Raji (cell line): ENCODE results near the gene LPAR3.

Source experiments
- POLR2A ChIP-seq: IDR thresholded peaks from 2 replicates; pipeline ENCODE4 v1.6.1; 2011; ENCODE audit warnings: low read depth, low read length, control low read depth; ENCODE audit not compliant: insufficient read depth

LPAR3 gene

GRCh38 chr1:84776639-84777038, 116.4 kb downstream of the LPAR3 start:
- TF ChIP-seq POLR2A, result no peak

GRCh38 chr1:84775535-84775920, 117.5 kb downstream of the LPAR3 start:
- TF ChIP-seq POLR2A, result no peak

DNA sequence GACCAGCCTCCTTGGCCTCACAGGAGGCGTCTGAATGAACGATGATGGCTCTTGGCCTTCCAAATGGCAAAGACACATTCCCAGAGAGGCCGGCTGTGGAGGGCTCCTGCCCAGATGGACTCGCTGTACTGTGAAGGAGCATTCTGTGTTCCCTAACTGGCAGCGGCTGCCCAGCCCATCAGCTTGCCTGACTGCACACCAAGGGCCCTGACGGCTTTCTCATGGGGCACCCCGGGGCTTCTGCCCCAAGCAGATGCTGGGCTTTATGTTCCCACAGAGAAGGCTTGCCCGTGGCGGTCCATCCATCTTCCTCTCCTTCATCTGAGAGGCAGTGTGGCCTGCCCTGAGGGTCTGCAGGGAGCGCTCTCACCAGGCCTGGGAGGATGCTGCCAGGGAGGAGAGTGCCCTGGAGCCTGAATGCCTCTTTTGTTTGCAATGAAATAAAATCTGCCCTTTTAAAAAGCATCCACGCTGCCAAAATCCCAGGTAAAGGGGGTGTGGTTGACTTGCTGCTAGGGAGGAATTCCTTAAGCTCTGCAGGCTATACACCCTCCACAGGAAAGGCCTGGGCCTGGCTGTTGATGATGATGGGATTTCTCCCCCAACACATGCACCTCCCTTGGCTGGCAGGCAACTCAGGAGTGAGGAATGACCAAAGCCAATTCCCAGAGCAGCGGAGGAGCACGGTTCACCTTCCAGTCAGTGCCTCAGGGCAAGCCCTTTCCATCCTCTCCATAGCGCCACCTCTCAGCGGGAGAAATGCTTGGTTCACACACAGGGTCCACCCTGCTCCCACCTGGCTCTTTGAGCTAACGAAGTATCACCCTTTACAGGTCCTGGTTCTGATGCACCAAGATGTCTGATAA, 118.1 kb downstream of the LPAR3 start:
- no peak for TF ChIP-seq POLR2A

DNA sequence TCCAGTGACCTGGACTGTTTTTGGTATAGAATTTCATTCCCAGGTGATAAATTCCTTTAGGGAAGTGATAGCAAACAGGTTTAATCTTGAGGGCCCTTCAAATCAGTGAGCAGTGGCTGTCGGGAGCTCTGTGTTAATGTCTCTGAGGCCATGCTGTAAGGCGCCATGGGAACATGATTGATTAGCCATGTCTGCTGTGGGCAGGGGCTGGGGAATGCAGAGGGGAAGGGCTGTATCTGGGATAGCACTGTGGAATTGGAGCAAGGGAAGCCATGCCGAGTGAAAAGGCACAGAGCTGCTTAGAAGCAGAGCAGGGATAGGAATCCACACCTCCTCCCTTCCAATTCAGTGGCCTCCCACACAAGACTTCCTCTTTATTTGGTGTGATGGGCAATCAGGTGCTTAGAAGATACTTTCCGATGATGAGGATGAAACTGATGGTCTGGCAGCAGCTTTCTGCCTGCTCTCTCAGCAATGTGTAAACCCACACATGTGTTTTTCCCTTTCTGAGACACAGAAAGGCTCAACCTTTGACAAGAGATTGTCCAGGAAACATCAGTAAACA, 119.0 kb downstream of the LPAR3 start:
- no peak for TF ChIP-seq POLR2A

- no peak for TF ChIP-seq POLR2A
These were observed 119.8 kb downstream of the LPAR3 start for GRCh38 chr1:84773195-84773594.

- no peak for TF ChIP-seq POLR2A
These were observed 120.5 kb downstream of the LPAR3 start for GRCh38 chr1:84772428-84772943.

DNA sequence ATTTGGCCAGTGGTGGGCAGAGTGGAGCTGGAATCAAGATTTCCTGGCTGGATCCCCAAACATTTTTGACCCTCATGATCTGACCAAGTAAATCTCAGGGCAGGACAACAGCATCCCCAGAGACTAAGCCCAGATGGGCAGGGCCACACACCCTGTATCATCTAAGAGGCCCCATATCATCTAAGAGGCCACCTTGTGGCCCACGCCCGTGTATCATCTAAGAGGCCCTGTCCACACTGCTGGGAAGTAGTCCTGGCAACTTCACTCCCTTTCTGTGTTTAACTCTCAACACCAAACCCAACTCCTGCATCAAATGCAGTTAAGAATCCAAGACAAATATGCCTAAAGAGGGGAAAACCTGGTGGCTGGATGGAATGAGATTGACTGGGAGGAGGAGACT, 121.1 kb downstream of the LPAR3 start:
- TF ChIP-seq POLR2A, result no peak

- no peak for TF ChIP-seq POLR2A
These were observed 122.5 kb downstream of the LPAR3 start for GRCh38 chr1:84770481-84770880.

- no peak for TF ChIP-seq POLR2A
These were observed 123.4 kb downstream of the LPAR3 start for GRCh38 chr1:84769636-84770035.

GRCh38 chr1:84768634-84769033, 124.4 kb downstream of the LPAR3 start:
- no peak for TF ChIP-seq POLR2A

- no peak for TF ChIP-seq POLR2A
These were observed 128.9 kb downstream of the LPAR3 start for GRCh38 chr1:84763912-84764680.

DNA sequence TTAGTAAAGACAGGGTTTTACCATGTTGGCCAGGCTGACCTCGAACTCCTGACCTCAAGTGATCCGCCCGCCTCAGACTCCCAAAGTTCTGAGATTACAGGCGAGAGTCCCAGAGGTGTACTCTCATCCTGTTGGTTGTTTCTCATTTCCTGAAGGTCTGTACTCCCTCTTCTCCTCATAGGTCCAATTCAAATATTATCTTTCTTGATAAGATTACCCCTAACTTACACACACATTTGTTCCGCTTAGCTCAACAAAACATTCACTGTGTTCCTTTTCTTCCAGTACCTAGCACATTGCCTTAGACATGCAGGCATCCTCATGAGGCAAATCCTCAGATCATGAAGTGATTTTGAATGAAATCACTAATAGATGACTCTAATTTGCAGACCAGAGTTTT, 130.3 kb downstream of the LPAR3 start:
- TF ChIP-seq POLR2A, result no peak
